AG04450 (cell line): ENCODE measurements around the gene WDR4. TPM values are rescaled to one million over a fixed set of nuclear protein-coding genes. Genes with fewer than 3 reads are reported as not detected.

ENCODE experiments used
- CTCF ChIA-PET: fragments of 300-600, 350-600 bp; formaldehyde crosslinking; extraction: SDS; loops from one replicate; lab custom pipeline; 2022; ENCODE audit warnings: antibody characterized with exemption, inconsistent platforms; lab: Charles Lee
- POLR2A ChIA-PET: fragments of 350-600 bp; formaldehyde crosslinking; extraction: SDS; loops from one replicate; lab custom pipeline; 2021; ENCODE audit warnings: antibody characterized with exemption, inconsistent platforms; lab: Yijun Ruan, JAX
- DNase-seq: peaks from one replicate; pipeline ENCODE4 v3.0.0-alpha.2; 2011; ENCODE audit warnings: low read depth, low spot score
- H3K27ac ChIP-seq: one replicate; pipeline ENCODE4 v1.5.1; 2012; ENCODE audit warnings: low read depth, low read length, control low read depth
- H3K27me3 ChIP-seq: one replicate; pipeline ENCODE4 v1.6.0; 2012; ENCODE audit warnings: low read length; ENCODE audit not compliant: control insufficient read depth, insufficient read depth
- H3K4me3 ChIP-seq: 2 replicates; pipeline ENCODE4 v1.5.1; 2011; ENCODE audit warnings: mild to moderate bottlenecking, low read depth, low read length, control low read depth
- H3K9me3 ChIP-seq: 2 replicates; pipeline ENCODE4 v1.5.1; 2012; ENCODE audit warnings: low read length; ENCODE audit not compliant: control insufficient read depth, insufficient read depth
- CTCF ChIP-seq: IDR thresholded peaks from 2 replicates; pipeline ENCODE4 v1.5.1; 2011; ENCODE audit warnings: low read depth, low read length, control low read depth, inconsistent platforms
- polyA plus RNA-seq: library from polyadenylated mRNA; depleted of rRNA; stranded (reverse); fragments of >200 nt; gene quantifications from 2 replicates; pipeline ENCODE4 v1.2.3, GENCODE V29; 2011

WDR4 gene
- polyA plus RNA-seq, 1 experiment: 8.9 TPM

- Histone ChIP-seq H3K27ac (no peak overlapping the region), H3K4me3 (no peak overlapping the region), H3K27me3 (no peaks in the 10 kb centered on the region), H3K9me3 (no peaks in the 10 kb centered on the region)
- no peak for TF ChIP-seq CTCF
- DNase-seq: no peak
- POLR2A ChIA-PET: no interaction called here
- CTCF ChIA-PET: no interaction called here
Measured at GRCh38 chr21:42836402-42836666, 43.0 kb downstream of the WDR4 start.

GRCh38 chr21:42835611-42836401 lies 43.5 kb downstream of the WDR4 start:
- Histone ChIP-seq H3K27ac (no peak overlapping the region), H3K4me3 (no peak overlapping the region), H3K9me3 (no peaks in the 10 kb centered on the region), H3K27me3 (no peaks in the 10 kb centered on the region)
- DNase-seq: no peak
- POLR2A ChIA-PET: no interaction called here
- CTCF ChIA-PET: no interaction called here
- no peak for TF ChIP-seq CTCF

GRCh38 chr21:42835211-42835610 lies 44.1 kb downstream of the WDR4 start:
- Histone ChIP-seq H3K27me3 (no peaks in the 10 kb centered on the region), H3K27ac (no peak overlapping the region), H3K9me3 (no peaks in the 10 kb centered on the region), H3K4me3 (no peak overlapping the region)
- DNase-seq: no peak
- ChIA-PET POLR2A (no interaction called here), CTCF (no interaction called here)
- no peak for TF ChIP-seq CTCF

- Histone ChIP-seq H3K27ac (no peak overlapping the region), H3K9me3 (no peaks in the 10 kb centered on the region), H3K4me3 (no peak overlapping the region), H3K27me3 (no peaks in the 10 kb centered on the region)
- CTCF ChIA-PET: no interaction called here
- no peak for TF ChIP-seq CTCF
- no peak for DNase-seq
- POLR2A ChIA-PET: no interaction called here
Measured at GRCh38 chr21:42834726-42835191, 44.6 kb downstream of the WDR4 start.

GRCh38 chr21:42833859-42834725 lies 45.2 kb downstream of the WDR4 start:
- ChIA-PET POLR2A (no interaction called here), CTCF (no interaction called here)
- no peaks in the 10 kb centered on the region; the same call in 1 of the 2 replicates for H3K9me3 ChIP-seq
- no peak for DNase-seq
- no peak overlapping the region for H3K27ac ChIP-seq
- H3K4me3 ChIP-seq: no peak overlapping the region
- H3K27me3 ChIP-seq: peaks cover 2% of the 10 kb centered on the region
- no peak for TF ChIP-seq CTCF
